Skeletal muscle tissue (tissue), 4 donors: ENCODE data around the gene KIR3DL1. TPM values are rescaled to one million over a fixed set of nuclear protein-coding genes. Genes with fewer than 3 reads are reported as not detected.
"Not testable (repeated sequence)": the region's sequence is repeated elsewhere in the genome, so short reads cannot be mapped to it uniquely, and the experiment has no call there.

Source experiments
- H3K27ac ChIP-seq: one replicate; pipeline ENCODE4 v1.7.0; 2013; ENCODE audit warnings: mild to moderate bottlenecking, low read depth, low read length, inconsistent platforms
- H3K27me3 ChIP-seq, 3 donors: one replicate each; pipeline ENCODE4 v1.7.0; 2013; ENCODE audit warnings: low read length in 3 of 3; ENCODE audit not compliant: control insufficient read depth in 3 of 3, insufficient read depth in 3 of 3
- H3K36me3 ChIP-seq, 3 donors: one replicate each; pipeline ENCODE4 v1.7.0; 2013; ENCODE audit warnings: low read length in 3 of 3; ENCODE audit not compliant: control insufficient read depth in 3 of 3, insufficient read depth in 3 of 3
- H3K4me1 ChIP-seq, 3 donors: one replicate each; pipeline ENCODE4 v1.7.0; 2013; ENCODE audit warnings: low read length in 3 of 3, mild to moderate bottlenecking in 3 of 3; ENCODE audit not compliant: control insufficient read depth in 3 of 3, insufficient read depth in 3 of 3
- H3K4me3 ChIP-seq, 3 donors: one replicate each; pipeline ENCODE4 v1.7.0; 2013; ENCODE audit warnings: low read length in 3 of 3
- H3K9ac ChIP-seq, 3 donors: one replicate each; pipeline ENCODE4 v1.7.0; 2013; ENCODE audit warnings: low read length in 3 of 3, mild to moderate bottlenecking in 3 of 3, moderate library complexity in 2 of 3, low read depth in 1 of 3
- H3K9me3 ChIP-seq, 3 donors: one replicate each; pipeline ENCODE4 v1.7.0; 2013; ENCODE audit warnings: low read length in 3 of 3; ENCODE audit not compliant: control insufficient read depth in 3 of 3
- total RNA-seq: library from RNA; depleted of rRNA; stranded (reverse); fragments of >200 nt; gene quantifications from one replicate; pipeline ENCODE4 v1.2.3, GENCODE V29; 2014
- donor health status: Osteomylitis.

Gene KIR3DL1
- total RNA-seq, 1 donor from 2014 or later: not detected

DNA sequence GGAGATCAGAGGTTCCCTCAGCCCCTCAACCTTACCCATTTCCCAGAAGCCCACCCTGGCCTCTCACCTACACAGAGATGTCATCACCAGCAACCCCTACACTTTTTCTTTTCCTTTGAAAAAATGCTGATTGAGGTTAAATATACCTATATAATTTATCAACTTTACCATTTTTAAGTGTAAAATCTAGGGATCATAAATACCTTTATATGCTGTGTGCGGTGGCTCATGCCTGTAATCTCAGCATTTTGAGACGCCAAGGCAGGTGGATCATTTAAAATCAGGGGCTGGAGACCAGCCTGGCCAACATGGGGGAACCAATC, 9.8 kb upstream of the KIR3DL1 start:
- Histone ChIP-seq H3K4me3 (no peak overlapping the region), H3K4me1 (no peaks in the 10 kb centered on the region), H3K27me3 (no peaks in the 10 kb centered on the region), H3K36me3 (no peaks in the 10 kb centered on the region), H3K9me3 (no peaks in the 10 kb centered on the region), H3K27ac (no peak overlapping the region), H3K9ac (no peak overlapping the region)

DNA sequence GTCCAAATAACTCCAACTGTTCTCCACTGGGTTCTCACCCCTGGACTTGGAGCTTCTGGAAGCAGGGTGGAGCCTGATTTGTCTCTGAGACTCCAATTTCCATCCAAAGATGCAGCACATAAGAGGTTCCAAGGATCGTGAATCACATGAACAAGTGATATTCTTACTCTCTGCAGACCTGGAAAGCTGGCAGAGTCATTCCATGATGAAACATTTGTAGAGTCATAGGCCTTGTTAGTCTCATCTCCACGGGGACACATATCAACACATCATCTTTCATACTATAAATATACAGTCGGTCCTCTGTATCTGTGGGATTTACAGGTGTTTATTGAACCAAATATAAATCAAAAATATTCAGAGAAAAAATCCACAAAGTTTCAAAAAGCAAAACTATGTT, 1.7 kb upstream of the KIR3DL1 start:
- not testable (repeated sequence) for H3K4me1 ChIP-seq, H3K9me3 ChIP-seq, H3K36me3 ChIP-seq, H3K27ac ChIP-seq, H3K9ac ChIP-seq, H3K4me3 ChIP-seq, H3K27me3 ChIP-seq

DNA sequence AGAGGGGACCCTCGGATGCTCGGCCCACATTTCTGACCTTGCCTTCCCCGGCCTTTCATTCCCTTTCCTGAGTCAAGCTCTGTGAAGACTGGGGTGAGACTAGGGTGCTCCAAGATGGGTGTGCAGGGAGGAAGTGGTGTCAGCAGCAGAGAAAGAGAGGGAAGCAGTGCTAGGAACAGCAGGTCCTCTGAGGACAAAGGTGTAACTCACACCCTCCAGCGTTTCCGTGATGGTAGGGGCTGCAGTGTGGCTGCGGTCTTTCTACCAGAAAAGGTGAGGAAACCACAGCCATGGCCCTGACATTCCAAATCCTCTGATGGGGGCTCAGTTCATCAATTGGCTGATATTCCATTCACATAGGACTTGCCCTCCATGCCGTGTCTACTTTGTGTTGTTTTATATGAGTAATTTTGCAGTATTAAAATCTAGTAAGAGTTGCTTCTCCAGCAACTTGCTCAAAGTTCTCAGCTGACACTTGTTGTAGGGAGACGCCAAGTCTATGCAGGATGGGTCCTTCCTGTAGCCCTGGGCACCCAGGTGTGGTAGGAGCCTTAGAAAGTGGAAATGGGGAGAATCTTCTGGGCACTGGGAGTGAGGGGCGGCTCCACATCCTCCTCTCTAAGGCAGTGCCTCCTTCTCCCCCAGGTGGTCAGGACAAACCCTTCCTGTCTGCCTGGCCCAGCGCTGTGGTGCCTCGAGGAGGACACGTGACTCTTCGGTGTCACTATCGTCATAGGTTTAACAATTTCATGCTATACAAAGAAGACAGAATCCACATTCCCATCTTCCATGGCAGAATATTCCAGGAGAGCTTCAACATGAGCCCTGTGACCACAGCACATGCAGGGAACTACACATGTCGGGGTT, 1.6 kb downstream of the KIR3DL1 start:
- no peak overlapping the region for H3K27ac ChIP-seq
- H3K9ac ChIP-seq: no peak overlapping the region
- H3K4me3 ChIP-seq: no peak overlapping the region
- H3K36me3 ChIP-seq: no peaks in the 10 kb centered on the region
- no peaks in the 10 kb centered on the region for H3K4me1 ChIP-seq
- no peaks in the 10 kb centered on the region for H3K27me3 ChIP-seq
- no peaks in the 10 kb centered on the region for H3K9me3 ChIP-seq

DNA sequence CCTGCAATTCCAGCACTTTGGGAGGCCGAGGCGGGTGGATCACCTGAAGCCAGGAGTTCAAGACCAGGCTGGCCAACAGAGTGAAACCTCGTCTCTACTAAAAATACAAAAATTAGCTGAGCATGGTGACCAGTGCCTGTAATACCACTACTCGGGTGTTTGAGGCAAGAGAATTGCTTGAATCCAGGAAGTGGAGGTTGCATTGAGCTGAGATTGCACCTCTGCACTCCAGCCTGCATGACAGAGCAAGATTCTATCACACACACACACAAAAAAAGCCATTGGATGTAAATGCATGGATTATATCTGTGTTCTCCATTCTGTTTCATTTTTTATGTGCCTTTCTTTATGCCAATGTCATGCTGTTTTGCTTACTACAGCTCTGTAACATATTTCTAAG, 8.1 kb downstream of the KIR3DL1 start:
- H3K36me3 ChIP-seq, H3K27ac ChIP-seq, H3K9me3 ChIP-seq, H3K4me3 ChIP-seq, H3K27me3 ChIP-seq, H3K9ac ChIP-seq, H3K4me1 ChIP-seq: not testable (repeated sequence)

DNA sequence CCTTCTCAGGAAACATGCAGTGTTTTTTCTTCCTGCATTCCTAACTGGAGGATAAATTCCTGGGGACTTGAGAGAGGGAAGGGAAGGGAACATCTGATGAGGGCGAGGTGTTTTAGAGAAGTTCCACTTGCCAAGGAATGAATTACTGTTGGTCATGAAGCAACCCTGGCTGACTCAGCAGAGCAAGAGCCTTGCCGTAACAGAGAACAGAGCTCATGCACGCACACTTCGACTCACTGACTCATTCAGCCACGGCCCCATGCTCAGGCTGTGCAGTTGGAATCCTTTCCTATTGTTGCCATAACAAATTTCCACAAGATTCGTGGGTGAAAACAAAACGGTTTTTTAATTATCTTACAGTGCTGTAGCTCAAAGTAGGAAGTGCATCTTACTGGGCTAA, 9.1 kb downstream of the KIR3DL1 start:
- H3K9ac ChIP-seq, H3K4me1 ChIP-seq, H3K9me3 ChIP-seq, H3K27ac ChIP-seq, H3K27me3 ChIP-seq, H3K36me3 ChIP-seq, H3K4me3 ChIP-seq: not testable (repeated sequence)

DNA sequence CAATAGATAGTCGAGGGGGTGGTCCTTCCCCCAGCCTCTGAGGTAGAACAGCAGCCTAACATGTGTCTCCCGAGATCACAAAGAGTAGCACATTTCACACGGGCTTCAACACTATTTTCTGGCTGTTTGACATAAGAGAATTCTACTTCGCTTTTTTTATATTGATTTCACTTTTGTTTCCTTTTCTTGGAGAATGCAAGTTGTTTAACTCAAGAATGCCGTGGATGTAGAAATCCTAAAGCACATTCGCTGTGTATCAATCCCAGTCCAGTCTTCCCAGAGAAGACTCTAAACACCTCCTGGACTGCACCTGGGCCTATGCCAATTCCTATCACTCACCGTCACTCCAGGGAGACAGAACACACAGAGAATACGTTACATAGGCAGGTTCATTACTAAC, 11.8 kb downstream of the KIR3DL1 start:
- H3K27ac ChIP-seq, H3K27me3 ChIP-seq, H3K9me3 ChIP-seq, H3K4me3 ChIP-seq, H3K36me3 ChIP-seq, H3K9ac ChIP-seq, H3K4me1 ChIP-seq: not testable (repeated sequence)

DNA sequence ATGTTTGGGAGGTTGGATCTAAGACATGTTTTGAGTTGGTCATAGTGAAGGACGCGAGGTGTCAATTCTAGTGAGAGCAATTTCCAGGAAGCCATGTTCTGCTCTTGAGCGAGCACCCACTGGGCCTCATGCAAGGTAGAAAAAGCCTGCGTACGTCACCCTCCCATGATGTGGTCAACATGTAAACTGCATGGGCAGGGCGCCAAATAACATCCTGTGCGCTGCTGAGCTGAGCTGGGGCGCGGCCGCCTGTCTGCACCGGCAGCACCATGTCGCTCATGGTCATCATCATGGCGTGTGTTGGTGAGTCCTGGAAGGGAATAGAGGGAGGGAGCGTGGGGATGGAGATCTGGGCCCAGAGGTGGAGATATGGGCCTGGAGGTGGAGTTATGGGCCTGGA, 16.2 kb downstream of the KIR3DL1 start, which contains the start of gene KIR2DS4:
TSS of gene KIR2DS4 (plus strand) at position 181 of the 400 bp plus-strand sequence.
- not testable (repeated sequence) for H3K4me1 ChIP-seq

DNA sequence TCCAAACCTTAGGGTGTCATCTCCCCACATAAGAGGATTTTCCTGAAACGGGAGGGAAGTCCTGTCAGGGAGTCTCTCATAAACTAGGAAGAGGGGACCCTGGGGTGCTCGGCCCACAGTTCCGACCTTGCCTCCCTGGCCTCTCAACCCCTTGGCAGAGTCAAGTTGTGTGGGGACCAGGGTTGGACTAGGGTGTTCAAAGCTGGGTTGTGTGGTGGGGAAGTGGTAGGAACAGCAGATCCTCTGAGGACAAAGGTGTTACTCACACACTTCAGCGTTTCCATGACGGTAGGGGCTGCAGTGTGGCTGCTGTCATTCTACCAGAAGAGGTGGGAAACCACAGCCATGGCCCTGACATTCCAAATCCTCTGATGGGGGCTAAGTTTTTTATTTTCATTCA, 18.9 kb downstream of the KIR3DL1 start:
- H3K4me3 ChIP-seq, H3K9ac ChIP-seq, H3K27ac ChIP-seq, H3K27me3 ChIP-seq, H3K4me1 ChIP-seq, H3K36me3 ChIP-seq, H3K9me3 ChIP-seq: not testable (repeated sequence)

More for the DNA sequence above, 16.2 kb downstream of the KIR3DL1 start, which contains the start of gene KIR2DS4:
- H3K4me3 ChIP-seq, H3K36me3 ChIP-seq, H3K27me3 ChIP-seq, H3K27ac ChIP-seq, H3K9me3 ChIP-seq, H3K9ac ChIP-seq: not testable (repeated sequence)

DNA sequence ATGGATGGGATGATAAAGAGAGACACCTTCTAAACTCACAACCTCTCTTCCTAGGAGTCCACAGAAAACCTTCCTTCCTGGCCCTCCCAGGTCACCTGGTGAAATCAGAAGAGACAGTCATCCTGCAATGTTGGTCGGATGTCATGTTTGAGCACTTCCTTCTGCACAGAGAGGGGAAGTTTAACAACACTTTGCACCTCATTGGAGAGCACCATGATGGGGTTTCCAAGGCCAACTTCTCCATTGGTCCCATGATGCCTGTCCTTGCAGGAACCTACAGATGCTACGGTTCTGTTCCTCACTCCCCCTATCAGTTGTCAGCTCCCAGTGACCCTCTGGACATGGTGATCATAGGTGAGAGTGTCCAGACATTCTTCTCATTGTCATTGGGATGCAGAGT, 21.3 kb downstream of the KIR3DL1 start:
- not testable (repeated sequence) for H3K27ac ChIP-seq, H3K27me3 ChIP-seq, H3K9me3 ChIP-seq, H3K9ac ChIP-seq, H3K36me3 ChIP-seq, H3K4me3 ChIP-seq, H3K4me1 ChIP-seq

DNA sequence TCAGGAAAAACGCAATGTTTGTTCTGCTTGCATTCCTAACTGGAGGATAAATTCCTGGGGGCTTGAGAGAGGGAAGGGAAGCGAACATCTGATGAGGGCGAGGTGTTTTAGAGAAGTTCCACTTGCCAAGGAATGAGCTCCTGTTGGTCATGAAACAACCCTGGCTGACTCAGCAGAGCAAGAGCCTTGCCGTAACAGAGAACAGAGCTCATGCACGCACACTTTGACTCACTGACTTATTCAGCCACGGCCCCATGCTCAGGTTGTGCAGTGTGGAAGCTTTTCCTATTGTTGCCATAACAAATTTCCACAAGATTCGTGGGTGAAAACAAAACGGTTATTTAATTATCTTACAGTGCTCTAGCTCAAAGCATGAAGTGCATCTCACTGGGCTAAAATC, 26.9 kb downstream of the KIR3DL1 start:
- H3K27ac ChIP-seq, H3K4me1 ChIP-seq, H3K27me3 ChIP-seq, H3K4me3 ChIP-seq, H3K36me3 ChIP-seq, H3K9ac ChIP-seq, H3K9me3 ChIP-seq: not testable (repeated sequence)
